Upper lobe of left lung (tissue), 6 donors: Measurements from ENCODE around the gene RIC8A. TPM values are rescaled to one million over a fixed set of nuclear protein-coding genes. Genes with fewer than 3 reads are reported as not detected.
"Not testable (repeated sequence)": the region's sequence is repeated elsewhere in the genome, so short reads cannot be mapped to it uniquely, and the experiment has no call there.

Experiments
- ATAC-seq, 2 donors: fragments of 200-7000 bp; cut with Tn5 transposase; one replicate each; pipeline ENCODE4 v1.9.1; 2022; ENCODE audit warnings: mild to moderate bottlenecking in 2 of 2, moderate library complexity in 2 of 2; ENCODE audit not compliant: low FRiP score in 2 of 2
- DNase-seq, 2 donors: peaks; one replicate each; pipeline ENCODE4 v3.0.0-alpha.2; 2019 to 2020
- H3K27ac ChIP-seq, 4 donors: fragments of 200-600 bp; sonication (generic); one replicate each; pipeline ENCODE4 v1.5.1; 2016 to 2019
- H3K27me3 ChIP-seq, 4 donors: fragments of 200-600 bp; sonication (generic); one replicate each; pipeline ENCODE4 v1.5.1; 2017 to 2019
- H3K36me3 ChIP-seq, 4 donors: fragments of 200-600 bp; sonication (generic); one replicate each; pipeline ENCODE4 v1.5.1; 2016 to 2019
- H3K4me1 ChIP-seq, 4 donors: fragments of 200-600 bp; sonication (generic); one replicate each; pipeline ENCODE4 v1.5.1; 2018 to 2019
- H3K4me3 ChIP-seq, 4 donors: fragments of 200-600 bp; sonication (generic); one replicate each; pipeline ENCODE4 v1.5.1; 2017 to 2019; ENCODE audit warnings: mild to moderate bottlenecking in 2 of 4, moderate library complexity in 1 of 4
- H3K9me3 ChIP-seq, 4 donors: fragments of 200-600 bp; sonication (generic); one replicate each; pipeline ENCODE4 v1.5.1; 2018 to 2019
- EP300 ChIP-seq, 4 donors: sonication (generic); formaldehyde crosslinking; IDR thresholded peaks; one replicate each; pipeline ENCODE4 v1.5.1; 2017; ENCODE audit warnings: antibody characterized with exemption in 4 of 4, control low read depth in 2 of 4
- POLR2A ChIP-seq, 4 donors: fragments of 450-650 bp; IDR thresholded peaks; one replicate each; pipeline ENCODE4 v1.5.1; 2016 to 2017; ENCODE audit warnings: antibody characterized with exemption in 4 of 4, mild to moderate bottlenecking in 2 of 4
- POLR2AphosphoS5 ChIP-seq, 2 donors: sonication (generic); formaldehyde crosslinking; IDR thresholded peaks; one replicate each; pipeline ENCODE4 v1.5.1; 2017; ENCODE audit warnings: antibody characterized with exemption in 2 of 2
- WGBS, 2 donors: methylation state at CpG; one replicate each; pipeline ENCODE4 v1.1.5; 2017 to 2018; 5-methylcytosine and 5-hydroxymethylcytosine counted together
- total RNA-seq, 6 donors: library from RNA; depleted of rRNA in 4 of 6; stranded (reverse); fragments of >200 nt in 4 of 6; gene quantifications; one replicate each; pipeline versions ENCODE4 v1.1.0 to v1.2.1, GENCODE V29; 2016 to 2021
- TF ChIP-seq, protein P1 (sequence below), 6 experiments: fragments of 450-650 bp in 4 of 6; fragments of 200-600 bp in 2 of 6; sonication (generic) in 2 of 6; IDR thresholded peaks; one replicate each; pipeline ENCODE4 v1.5.1; 2016 to 2019; ENCODE audit warnings: antibody characterized with exemption in 6 of 6
- donor health status: DM: no; HTN: no; CAD: no; lungs with moderate emphysema.
- donor health status: DM: no; HTN: yes; CAD: no; lungs with severe emphysema.

Gene RIC8A
- total RNA-seq, 6 donors from 2014 or later = 65.9 to 135 (median 105) TPM

GRCh38 chr11:191490-192478, 15.7 kb upstream of the RIC8A start:
- H3K27me3 ChIP-seq, H3K36me3 ChIP-seq, H3K4me3 ChIP-seq, H3K4me1 ChIP-seq, H3K27ac ChIP-seq, H3K9me3 ChIP-seq: not testable (repeated sequence)
- peak; percentile 49 to 75 for ATAC-seq
- WGBS, 2 donors = 38 to 45% methylated on average over 2 of the region's 8 CpGs
- peak in 1 of 2 donors; percentile 61 for DNase-seq
- TF ChIP-seq, protein P1, sequence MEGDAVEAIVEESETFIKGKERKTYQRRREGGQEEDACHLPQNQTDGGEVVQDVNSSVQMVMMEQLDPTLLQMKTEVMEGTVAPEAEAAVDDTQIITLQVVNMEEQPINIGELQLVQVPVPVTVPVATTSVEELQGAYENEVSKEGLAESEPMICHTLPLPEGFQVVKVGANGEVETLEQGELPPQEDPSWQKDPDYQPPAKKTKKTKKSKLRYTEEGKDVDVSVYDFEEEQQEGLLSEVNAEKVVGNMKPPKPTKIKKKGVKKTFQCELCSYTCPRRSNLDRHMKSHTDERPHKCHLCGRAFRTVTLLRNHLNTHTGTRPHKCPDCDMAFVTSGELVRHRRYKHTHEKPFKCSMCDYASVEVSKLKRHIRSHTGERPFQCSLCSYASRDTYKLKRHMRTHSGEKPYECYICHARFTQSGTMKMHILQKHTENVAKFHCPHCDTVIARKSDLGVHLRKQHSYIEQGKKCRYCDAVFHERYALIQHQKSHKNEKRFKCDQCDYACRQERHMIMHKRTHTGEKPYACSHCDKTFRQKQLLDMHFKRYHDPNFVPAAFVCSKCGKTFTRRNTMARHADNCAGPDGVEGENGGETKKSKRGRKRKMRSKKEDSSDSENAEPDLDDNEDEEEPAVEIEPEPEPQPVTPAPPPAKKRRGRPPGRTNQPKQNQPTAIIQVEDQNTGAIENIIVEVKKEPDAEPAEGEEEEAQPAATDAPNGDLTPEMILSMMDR (IDR thresholded peaks at IDR 0.05) = peak; percentile 16 to 46 (median 27)

DNA sequence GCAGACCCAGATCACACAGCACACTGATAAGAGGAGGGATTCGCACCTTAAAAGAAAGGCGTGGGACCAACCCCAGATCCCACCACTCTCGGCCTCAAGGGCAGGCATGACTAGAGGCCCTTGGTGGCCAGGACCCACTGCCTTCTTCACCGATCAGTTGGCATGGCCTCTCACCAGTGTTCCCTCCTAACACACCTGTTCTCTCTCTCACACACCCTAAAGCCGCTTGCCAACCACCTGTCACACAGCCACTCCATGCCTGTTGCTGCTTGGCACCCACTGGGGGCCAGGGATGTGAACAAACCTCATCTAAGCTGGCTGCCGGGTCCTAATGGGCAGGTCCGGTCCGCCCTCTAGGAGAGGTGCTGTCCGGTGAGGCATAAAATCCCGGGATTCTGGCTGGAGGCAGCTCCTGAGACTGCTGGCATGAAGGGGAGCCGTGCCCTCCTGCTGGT, 14.8 kb upstream of the RIC8A start, which contains the start of gene SCGB1C1:
SCGB1C1 (plus strand) TSS at position 405 of the 455 bp plus-strand sequence; CDS start at position 427, 22 bp downstream.
- not testable (repeated sequence) for H3K4me3 ChIP-seq, ATAC-seq, DNase-seq, H3K36me3 ChIP-seq, H3K27ac ChIP-seq, H3K27me3 ChIP-seq, H3K4me1 ChIP-seq, H3K9me3 ChIP-seq
- WGBS, 2 donors = 80% methylated on average over 3 of the region's 11 CpGs; no CpG with 5 or more reads in 1 of the 2 donors

GRCh38 chr11:193481-193880, 14.0 kb upstream of the RIC8A start:
- WGBS, 2 donors = 72 to 78% methylated on average over 5 of the region's 5 CpGs
- ATAC-seq = peak in 1 of 2 donors; percentile 56
- not testable (repeated sequence) for H3K4me3 ChIP-seq, H3K4me1 ChIP-seq, H3K9me3 ChIP-seq, DNase-seq, H3K36me3 ChIP-seq, H3K27ac ChIP-seq, H3K27me3 ChIP-seq

DNA sequence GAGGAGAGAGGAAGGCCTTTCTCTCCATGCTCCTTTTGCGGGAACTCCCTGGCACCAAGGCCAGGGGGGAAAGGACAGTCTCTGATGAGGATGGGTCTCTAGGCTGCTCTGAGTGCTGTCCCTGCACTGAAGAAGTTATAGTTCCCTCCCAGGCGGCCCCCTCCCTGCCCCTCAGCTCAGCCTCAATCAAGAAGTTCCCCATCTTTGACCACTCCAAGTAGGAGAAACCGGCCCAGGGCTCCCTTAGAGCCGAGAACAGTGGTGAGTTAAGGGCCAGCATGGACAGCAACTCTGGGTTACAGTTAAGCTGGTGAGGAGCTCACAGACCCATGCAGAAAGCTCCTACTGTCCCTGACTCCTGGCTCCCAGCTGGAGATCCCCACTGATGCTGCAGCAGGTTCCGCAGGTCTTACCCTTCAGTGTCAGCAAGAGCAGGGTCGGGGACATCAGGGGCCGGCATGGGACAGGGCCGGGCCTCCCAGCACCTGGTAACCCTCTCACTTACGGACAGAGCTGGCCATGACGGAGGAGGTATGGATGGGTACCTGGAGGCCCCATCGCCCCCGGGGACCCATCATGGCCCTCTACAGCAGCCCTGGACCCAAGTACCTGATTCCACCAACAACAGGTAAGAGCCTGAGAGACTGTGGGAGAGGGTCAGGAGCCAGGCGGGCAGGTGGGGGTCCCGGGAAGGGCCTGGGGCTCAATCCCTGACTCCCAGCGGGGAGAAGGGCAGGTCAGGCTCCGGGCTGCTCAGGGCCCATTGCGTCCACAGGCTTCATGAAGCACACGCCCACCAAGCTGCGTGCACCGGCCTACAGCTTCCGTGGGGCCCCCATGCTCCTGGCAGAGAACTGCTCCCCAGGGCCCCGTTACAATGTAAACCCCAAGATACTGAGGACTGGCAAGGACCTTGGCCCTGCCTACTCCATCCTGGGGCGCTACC, 10.4 kb upstream of the RIC8A start:
- WGBS, 2 donors = 73 to 93% methylated on average over 3 to 21 of the region's 23 CpGs
- DNase-seq = peak in 1 of 2 donors; percentile 72

DNA sequence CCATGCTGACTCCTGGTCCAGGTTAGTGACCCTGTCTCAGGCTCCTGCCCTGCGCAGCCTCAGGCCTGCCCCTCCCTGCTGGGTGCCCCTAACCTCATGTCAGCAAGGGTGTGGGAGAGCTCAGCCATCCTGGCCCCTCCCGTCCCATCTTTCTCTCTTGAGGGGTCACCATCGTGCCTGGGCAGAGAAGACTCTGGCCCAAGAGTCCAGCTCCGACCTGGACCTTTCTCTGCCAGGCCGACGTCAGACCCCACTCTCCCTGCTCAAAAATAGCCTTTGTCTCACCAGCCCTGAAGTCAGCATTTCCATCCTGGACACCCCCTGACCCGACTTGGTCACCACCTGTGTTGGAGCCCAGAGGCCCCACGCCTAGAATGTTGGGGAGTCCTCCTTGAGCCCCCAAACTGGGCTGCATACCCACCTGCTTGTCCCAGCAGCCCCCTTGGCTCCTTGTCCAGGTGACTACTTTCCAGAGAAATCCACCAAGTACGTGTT, 9.7 kb upstream of the RIC8A start:
- Histone ChIP-seq H3K4me1 (peaks cover 0 to 6% (median 4%) of the 10 kb centered on the region in 4 donors), H3K9me3 (no peaks in the 10 kb centered on the region), H3K27ac (no peak overlapping the region), H3K36me3 (peaks cover 0 to 22% (median 6%) of the 10 kb centered on the region in 4 donors), H3K4me3 (no peak overlapping the region), H3K27me3 (no peaks in the 10 kb centered on the region)
- 78 to 88% methylated on average over 7 to 9 of the region's 9 CpGs for WGBS, 2 donors
- no peak for DNase-seq
- TF ChIP-seq EP300 (IDR thresholded peaks at IDR 0.05) (no peak), POLR2AphosphoS5 (IDR thresholded peaks at IDR 0.05) (no peak), POLR2A (IDR thresholded peaks at IDR 0.05) (no peak)
- TF ChIP-seq, protein P1 (IDR thresholded peaks at IDR 0.05) = no peak
- ATAC-seq = no peak

More for the DNA sequence above, 10.4 kb upstream of the RIC8A start:
- TF ChIP-seq POLR2AphosphoS5 (IDR thresholded peaks at IDR 0.05) (no peak), POLR2A (IDR thresholded peaks at IDR 0.05) (no peak), EP300 (IDR thresholded peaks at IDR 0.05) (no peak)
- TF ChIP-seq, protein P1 (IDR thresholded peaks at IDR 0.05) = no peak
- Histone ChIP-seq H3K27me3 (no peaks in the 10 kb centered on the region), H3K27ac (no peak overlapping the region), H3K4me3 (no peak overlapping the region), H3K4me1 (peaks cover 0 to 6% (median 0%) of the 10 kb centered on the region in 4 donors), H3K9me3 (no peaks in the 10 kb centered on the region), H3K36me3 (peaks cover 0 to 19% (median 5%) of the 10 kb centered on the region in 4 donors)
- no peak for ATAC-seq
